ENCODE data around the gene SHISA9.
"Not testable (repeated sequence)": the region's sequence is repeated elsewhere in the genome, so short reads cannot be mapped to it uniquely, and the experiment has no call there.

SHISA9 gene

DNA sequence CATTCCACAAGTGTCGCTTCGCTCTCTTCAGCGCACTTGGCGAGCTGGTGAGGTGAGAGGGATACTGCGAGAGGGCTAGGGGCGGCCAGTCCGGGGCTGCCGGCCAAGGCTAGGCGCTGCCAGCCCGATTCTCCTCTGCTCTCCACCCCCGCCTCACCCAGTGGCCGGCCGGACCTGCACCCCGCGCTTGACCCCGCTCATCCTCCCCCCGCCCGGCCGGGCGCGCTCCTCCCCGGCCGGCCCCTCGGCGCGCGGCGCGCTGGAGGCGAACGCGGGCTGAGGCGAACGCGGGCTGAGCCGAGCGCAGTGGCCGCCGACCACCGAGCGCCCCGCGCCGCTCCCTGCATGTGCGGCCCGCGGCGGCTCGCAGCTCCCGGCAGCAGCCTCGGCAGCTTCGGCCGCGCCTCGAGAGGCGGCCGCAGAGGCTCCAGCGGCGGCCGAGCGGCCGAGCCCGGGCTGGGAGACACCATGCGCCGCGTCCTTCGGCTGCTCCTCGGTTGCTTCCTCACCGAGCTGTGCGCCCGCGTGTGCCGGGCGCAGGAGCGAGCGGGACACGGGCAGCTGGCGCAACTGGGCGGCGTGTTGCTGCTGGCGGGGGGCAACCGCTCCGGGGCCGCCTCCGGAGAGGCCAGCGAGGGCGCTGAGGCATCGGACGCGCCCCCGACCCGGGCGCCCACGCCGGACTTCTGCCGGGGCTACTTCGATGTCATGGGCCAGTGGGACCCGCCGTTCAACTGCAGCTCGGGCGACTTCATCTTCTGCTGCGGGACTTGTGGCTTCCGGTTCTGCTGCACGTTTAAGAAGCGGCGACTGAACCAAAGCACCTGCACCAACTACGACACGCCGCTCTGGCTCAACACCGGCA, at the start of gene SHISA9:
TSS of gene SHISA9 (plus strand) at position 2 of the 865 bp plus-strand sequence.
- DNase-seq (ENCODE audit: low read depth in 3 of 3) = no peak

DNA sequence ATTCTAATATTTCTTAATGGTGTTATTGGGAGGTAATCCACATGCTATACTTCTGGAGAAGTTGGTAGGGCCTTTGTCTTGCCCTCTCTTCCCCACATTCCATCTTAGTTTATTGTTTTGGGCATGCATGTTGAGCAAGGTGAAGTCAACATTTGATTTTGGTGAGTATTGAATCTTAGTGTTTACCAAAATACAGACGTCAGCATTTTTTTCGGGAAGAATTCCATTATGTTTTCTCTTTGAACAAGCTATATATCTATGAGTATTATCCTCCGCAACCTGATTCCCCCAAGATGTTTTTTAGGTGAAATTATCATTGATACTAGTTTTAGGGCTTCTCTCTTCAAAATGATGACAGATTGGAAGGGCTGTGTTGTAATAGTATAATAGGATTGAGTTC, 47.4 kb upstream of the SHISA9 start:
- no peak for DNase-seq (ENCODE audit: low read depth in 3 of 3)

DNA sequence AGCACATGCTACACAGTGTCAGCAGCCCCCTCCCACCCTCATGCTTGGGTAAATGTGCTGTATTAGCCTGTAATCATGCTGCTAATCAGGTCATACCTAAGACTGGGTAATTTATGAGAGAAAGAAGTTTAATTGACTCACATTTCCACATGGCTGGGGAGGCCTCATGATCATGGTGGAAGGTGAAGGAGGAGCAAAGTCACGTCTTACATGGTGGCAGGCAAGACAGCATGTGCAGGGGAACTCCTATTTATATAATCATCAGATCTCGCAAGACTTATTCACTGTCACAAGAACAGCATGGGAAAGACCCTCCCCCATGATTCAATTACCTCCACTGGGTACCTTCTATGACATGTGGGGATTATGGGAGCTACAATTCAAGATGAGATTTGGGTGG, 44.0 kb upstream of the SHISA9 start:
- not testable (repeated sequence) for DNase-seq (ENCODE audit: low read depth in 3 of 3)

DNA sequence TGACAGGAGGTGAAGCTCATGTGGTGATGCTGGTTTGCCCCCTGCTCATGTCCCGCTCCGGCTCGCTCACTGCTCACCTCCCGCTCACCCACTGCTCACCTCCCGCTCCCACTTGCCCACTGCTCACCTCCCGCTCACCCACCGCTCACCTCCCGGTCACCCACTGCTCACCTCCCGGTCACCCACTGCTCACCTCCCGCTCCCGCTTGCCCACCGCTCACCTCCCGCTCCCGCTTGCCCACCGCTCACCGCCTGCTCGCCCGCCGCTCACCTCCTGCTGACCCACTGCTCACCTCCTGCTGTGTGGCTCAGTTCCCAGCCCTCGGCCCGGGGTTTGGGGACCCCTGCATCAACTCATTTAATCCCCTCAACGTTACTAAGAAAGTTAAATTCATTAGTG, 39.1 kb upstream of the SHISA9 start:
- no peak for DNase-seq (ENCODE audit: low read depth in 3 of 3)

DNA sequence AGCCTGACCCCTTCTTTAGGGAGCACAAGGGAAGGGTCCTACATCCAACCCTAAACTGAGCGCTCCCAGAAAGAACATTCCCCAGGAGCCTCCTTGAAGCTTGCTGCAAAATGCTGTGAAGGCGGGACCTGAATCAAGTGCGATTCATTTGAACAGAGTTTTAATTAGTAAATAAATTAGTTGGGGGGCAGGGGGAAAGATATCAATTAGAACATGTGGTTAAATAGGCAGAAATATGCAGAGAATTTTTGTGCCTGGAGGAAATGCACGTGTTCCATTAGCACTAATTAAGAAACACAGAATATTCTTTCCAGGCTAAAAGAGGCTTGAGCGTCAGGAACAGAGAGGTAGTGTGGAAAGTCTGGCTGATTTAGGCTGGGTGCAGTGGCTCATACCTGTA, 38.5 kb upstream of the SHISA9 start:
- DNase-seq (ENCODE audit: low read depth in 3 of 3) = no peak

DNA sequence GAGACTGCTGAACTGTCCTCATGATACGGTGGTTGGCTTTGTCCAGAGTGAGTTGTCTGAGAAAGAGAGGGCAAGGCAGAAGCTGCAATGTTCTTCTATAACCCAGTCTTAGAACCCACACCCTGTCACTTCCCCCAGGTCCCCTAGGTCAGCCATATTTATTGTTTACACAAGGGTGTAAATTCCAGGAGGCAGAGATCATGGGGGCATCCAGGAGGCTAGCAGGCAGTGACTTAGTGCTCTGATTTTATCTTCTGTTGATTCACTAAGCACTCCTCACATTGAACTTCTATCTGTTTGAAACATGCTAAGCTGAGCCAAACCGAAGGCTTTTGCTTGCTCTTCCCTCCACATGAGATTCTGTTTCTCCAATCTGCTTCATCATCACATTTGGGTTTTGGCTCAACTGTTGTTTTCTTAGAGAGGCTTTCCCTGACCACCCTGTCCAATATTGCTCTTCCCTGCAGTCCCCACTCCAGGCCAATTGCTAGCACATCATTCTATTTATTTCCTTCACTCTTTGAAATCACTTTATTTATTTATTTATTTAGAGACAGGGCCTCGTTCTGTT, 34.3 kb upstream of the SHISA9 start:
- DNase-seq (ENCODE audit: low read depth in 3 of 3) = no peak

DNA sequence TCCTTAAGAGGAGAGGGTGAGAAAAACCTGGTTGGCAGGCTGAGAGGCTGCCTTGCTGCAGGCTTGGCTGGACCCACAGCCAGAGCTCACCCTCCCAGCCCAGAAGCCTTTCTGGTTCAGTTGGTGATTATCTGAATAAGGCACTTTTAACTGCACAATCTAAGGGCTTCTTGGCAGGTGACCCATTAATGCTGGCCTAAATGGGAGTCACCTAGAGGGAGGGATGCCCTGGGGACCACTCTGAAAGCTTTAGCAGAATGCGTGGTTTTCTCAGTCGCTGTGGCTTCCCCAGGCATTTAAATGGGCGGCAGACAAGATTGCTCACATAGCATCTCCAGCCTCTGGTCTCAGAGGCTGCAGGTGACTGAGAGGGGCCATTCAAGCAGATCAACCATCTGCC, 33.2 kb upstream of the SHISA9 start:
- no peak for DNase-seq (ENCODE audit: low read depth in 3 of 3)

DNA sequence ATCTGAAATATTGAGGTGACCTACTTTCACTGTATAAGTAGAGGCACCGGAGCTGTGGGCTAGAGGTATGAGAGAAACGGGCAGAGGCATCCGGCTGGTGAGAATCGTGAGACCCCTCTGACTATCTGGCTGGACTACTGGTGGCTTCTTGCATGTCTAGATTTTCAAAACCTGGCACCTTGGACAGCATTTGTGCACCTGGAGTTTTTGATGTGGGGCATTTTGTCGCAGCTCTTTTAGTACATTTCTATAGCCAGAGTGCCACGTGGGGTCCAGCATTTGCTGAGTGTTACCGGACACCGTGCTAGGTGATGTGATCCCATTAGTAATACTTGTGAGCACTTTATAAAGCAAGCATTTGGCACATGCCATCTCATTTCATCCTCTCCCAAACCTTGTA, 32.6 kb upstream of the SHISA9 start:
- DNase-seq (ENCODE audit: low read depth in 3 of 3) = no peak

DNA sequence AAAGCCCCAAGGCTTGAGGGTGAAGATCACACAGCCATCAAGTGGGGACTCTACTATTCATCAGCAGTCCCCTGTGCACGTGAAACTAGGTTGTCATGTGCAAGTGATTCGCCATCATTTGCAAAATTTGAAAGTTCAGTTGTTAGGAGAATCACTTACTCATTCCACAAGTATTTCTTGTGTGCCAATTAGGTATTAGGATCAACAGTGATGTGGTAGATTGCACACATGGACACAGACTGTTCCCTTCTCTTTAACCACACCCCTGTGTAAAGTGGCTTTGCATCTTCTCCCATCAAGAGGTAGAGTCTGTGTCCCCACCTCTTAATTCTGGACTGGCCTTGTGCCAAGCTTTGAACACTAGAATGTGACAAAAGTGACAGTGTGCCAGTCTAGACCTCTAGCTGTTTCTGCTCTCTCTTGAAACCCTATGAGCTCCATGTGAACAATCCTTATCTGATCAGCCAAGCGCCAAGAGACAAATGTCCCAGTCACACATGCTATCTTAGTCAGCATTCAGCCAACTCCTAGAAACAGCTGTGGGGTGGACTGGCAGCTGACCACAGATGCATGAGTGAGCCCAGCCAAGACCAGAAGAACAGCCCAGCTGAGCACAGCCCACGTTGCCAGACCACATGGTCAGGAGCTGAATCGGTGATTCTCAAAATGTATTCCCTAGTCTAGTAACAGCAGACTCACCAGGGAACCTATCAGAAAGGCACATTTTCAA, 31.5 kb upstream of the SHISA9 start:
- DNase-seq (ENCODE audit: low read depth in 3 of 3) = no peak

DNA sequence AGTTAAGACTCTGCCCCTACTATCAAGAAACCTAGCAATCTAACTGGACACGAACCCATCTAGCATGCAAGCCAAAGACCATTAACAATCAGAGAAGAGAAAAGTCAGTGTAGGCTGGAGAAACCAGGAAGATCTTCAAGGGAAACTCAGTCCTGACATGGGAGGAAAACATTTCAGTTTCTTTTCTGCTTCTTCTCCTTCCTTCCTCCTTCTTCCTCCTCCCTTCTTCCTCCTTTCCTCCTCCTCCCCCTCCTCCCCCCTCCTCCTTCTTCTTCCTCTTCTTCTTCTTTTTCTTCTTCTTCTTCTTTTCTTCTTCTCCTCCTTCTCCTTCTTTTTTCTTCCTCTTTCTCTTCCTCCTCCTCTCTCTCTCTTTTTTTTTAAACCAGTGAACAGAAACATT, 29.6 kb upstream of the SHISA9 start:
- DNase-seq (ENCODE audit: low read depth in 3 of 3) = no peak

DNA sequence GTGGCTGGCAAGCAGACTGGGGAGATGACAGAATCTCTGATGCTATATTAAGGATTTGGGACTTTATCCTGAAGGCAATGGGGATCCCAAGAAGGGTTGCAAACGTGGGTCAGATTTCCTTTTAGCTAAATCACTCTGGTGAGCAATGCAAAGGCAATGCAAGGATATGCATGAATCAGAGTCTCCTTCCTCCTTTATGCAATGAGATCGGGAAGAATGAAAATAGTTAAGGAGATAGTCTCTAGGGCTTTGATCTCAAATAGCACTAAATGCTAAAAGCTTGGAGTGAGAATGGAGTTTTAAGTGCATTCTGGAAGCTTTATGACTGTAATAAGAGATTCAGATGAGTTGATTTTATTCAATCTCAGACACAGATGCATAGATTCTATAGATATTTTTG, 27.2 kb upstream of the SHISA9 start:
- no peak for DNase-seq (ENCODE audit: low read depth in 3 of 3)

DNA sequence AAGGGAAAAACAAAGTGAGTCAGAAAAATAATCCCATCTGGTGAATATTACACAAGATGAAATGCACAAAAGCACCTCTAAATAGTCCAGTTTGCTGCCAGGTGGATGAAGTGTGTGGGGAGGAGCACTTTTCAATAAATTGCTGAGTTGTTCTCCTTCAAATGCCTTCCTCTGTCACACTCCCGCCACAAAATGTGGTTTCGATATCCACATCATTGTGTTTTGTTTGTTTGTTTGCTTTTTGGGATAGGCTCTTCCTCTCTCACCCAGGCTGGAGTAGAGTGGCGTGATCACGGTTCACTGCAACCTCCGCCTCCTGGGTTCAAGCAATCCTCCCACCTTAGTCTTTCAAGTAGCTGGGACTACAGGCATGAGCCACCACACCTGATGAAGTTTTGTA, 24.6 kb upstream of the SHISA9 start:
- DNase-seq (ENCODE audit: low read depth in 3 of 3) = no peak

DNA sequence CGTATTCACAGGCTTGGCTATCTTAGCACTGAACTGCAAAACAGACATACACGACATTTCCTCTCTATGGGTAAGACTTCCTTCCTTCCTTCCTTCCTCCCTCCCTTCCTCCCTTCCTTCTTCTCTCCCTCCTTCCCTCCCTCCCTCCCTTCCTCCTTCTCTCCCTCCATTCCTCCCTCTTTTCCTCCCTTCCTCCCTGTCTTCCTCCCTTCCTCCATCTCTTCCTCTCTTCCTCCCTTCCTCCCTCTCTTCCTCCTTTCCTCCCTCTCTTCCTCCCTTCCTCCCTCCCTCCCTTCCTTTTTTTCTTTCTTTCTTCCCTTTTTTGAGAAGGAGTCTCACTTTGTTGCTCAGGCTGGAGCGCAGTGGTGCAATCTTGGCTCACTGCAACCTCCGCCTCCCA, 22.4 kb upstream of the SHISA9 start:
- no peak for DNase-seq (ENCODE audit: low read depth in 3 of 3)

DNA sequence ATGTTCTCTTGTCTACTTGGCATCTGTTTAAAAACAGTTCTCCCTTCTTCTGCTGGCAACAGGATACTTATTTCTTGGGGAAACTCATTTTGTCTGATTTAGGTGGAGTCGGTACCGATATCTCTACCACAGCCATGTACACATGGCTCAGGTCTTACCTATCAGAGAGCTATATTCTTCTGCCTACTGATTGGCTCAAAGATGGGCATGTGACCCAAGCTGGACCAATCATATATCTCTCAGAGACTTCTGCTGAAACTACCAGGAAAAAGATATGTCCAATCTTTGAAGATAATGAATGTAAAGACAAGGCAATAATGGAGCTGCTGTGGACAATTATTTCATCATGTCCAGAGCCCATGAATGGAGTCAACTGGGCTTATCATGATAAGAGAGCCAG, 21.6 kb upstream of the SHISA9 start:
- no peak for DNase-seq (ENCODE audit: low read depth in 3 of 3)

DNA sequence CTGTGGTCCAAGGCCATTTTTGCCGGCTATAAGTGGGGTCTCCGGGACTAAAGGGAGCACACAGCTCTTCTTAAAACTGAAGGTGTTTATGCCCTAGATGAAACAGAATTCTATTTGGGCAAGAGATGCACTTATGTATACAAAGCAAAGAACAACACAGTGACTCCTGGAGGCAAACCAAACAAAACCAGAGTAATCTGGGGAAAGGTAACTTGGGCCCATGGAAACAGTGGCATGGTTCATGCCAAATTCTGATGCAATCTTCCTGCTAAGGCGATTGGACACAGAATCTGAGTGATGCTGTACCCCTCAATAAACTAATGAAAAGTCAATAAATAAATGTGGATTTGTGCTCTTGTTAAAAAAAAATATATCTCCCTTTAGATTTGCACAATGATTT, 20.2 kb upstream of the SHISA9 start:
- no peak for DNase-seq (ENCODE audit: low read depth in 3 of 3)

DNA sequence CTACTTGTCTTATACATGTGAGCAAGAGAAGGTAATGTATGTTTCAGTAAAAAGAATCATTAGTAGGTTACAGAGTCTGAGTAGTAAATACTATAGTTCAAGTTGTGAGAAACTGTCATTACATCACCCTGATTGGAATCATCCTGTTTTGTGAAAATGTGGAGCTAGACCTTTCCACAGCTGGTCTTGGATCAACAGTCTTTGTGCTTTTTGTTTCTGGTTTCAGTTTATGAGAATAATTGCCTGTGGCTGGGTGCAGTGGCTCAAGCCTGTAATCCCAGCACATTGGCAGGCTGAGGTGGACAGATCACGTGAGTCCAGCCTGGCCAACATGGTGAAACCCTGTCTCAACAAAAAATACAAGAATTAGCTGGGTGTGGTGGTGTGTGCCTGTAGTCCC, 19.7 kb upstream of the SHISA9 start:
- DNase-seq (ENCODE audit: low read depth in 3 of 3) = no peak

DNA sequence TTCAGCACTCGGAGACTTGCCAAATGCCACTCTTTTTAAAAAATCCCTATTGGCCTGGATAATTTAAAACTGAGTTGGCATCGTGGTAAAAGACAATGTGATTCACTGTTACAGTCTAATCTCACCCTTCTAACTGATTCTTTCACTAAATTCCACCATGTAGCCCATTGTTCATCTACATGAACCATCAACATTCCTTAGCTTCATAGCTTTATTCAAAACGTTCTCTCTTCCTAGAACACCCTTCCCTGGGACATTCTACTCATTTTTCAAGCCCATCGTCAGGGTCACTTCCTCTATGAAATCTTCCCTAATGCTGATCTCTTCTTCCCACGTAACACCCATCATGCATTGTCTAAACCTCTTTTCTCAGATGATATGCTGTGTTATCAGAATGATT, 15.7 kb upstream of the SHISA9 start:
- DNase-seq (ENCODE audit: low read depth in 3 of 3) = no peak

DNA sequence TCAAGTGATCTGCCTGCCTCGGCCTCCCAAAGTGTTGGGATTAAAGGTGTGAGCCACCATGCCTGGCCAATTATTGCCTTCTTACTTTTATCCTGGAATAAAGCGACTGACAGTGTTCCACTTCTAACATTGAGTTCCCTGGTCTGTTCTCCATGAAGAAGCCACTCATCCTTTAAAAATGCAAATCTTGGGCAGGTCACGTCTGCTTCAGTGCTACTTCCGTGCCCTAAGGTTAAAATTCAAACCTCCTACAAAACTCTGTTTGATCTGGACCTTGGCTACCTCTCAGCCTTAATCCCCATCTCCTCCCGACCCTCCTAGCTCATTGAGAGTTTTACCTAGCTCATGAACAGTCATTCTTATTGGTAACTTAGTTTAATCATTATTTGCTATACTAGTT, 9.6 kb upstream of the SHISA9 start:
- no peak for DNase-seq (ENCODE audit: low read depth in 3 of 3)

DNA sequence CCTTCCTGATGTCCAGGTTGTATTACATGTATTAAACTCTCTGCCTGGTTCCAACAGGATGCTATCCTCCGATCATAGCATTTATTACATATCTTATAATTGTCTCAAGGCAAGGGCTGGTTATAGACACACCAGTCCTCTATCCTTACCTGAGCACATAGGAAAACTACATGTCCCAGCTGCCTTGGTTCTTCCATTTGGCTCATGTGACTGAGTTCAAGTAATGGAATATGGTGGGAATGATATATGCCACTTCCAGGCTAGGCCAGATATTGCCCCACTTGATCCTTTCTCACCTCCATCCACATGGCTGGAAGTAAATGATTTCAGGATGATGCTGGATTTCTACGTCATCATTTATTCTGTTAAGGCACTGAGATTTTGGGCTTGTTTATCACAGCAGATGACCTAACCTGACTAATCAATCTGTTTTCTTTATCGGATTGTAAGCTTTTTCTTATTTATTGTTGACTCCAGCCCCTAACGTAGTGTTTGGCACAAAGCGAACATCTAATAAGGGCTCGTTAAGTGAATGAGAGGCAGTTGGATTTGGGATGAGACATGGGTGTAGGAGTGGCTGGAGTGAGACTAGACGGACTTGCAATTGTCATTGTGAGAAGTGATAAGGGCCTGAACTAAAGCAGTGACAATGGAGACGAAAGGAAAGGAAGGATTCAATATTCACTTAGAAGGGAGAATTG, 8.2 kb upstream of the SHISA9 start:
- DNase-seq (ENCODE audit: low read depth in 3 of 3) = no peak

DNA sequence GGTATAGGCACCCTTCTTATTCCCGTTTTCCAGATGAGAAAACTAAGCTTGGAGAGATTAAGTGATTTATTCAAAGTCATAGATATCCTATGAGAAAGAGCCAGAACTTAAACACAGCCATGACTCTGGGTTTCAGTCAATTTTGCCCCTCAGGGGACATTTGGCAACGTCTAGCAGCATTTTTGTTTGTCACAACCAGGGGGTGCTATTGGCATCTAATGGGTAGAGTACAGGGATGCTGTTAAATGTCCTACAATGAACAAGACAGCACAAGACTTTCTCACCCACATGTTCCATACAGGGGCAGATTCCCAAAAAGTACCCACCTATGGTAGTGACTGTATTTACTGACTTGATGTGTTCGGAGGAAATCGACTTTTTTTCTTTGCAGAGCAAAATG, 4.8 kb upstream of the SHISA9 start:
- no peak for DNase-seq (ENCODE audit: low read depth in 3 of 3)

DNA sequence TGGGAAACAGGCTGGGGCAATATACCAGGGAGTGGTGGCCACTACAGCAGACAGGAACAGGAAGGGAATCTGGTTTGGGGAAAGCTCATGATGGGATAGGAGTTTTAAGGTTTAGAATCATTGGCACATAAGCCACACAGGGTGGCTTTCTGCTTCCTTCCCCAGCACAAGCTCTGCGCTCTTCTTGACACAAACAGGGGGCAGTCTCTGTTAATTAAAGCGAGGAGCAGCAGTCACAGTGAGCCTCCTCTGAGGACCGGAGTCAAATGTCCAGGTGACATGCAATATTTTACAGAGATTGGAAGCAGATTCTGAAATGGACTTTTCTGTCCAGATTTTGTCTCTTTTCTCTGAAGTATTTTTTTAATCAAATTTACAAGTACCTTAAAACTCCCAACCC, 2.8 kb upstream of the SHISA9 start:
- DNase-seq (ENCODE audit: low read depth in 3 of 3) = no peak

DNA sequence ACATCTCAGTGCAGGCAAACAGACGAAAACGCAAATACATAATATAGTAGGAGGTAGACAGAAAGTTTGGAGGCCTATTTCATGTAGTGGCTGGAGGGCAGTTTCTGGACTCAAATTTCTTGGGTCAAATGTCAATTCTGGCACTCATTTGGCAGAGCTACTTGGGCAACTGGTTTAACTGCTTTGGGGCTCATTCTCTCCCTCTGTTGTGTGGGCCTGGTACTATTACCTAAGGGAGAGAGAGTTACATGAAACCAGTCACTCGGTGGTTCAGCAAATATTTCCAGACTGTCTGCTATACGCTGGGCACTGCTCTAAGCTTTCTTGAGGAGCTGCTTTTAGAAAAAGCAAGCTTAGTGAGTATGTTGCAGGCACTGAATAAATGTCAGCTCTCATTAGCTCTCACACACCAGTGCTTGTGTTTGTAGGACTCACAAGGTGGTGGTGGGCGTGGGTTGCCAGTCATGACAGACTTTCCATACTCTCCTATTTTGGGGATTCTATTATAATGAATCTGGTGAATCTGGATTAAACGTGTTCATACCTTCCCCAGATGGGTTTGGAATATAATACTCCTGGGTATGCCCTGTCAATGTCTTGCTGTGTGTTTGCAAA, 1.8 kb upstream of the SHISA9 start:
- no peak for DNase-seq (ENCODE audit: low read depth in 3 of 3)

Data from stimulated activated CD4-positive, alpha-beta T cell treated with anti-CD3 and anti-CD28 coated beads, TNF-alpha, amount 100 ng/mL, for 24 hours (primary cell).